GM19463 (cell line): ENCODE results near the gene NCS1.
"Not testable (repeated sequence)": the region's sequence is repeated elsewhere in the genome, so short reads cannot be mapped to it uniquely, and the experiment has no call there.

ENCODE experiments used
- ATAC-seq: cut with Tn5 transposase; IDR thresholded peaks from one replicate; pipeline ENCODE4 v1.9.1; 2021; ENCODE audit warnings: mild to moderate bottlenecking, moderate library complexity; ENCODE audit not compliant: unreplicated experiment

NCS1 gene

GRCh38 chr9:130235558-130236435 lies 63.6 kb downstream of the NCS1 start:
- ATAC-seq = no peak

DNA sequence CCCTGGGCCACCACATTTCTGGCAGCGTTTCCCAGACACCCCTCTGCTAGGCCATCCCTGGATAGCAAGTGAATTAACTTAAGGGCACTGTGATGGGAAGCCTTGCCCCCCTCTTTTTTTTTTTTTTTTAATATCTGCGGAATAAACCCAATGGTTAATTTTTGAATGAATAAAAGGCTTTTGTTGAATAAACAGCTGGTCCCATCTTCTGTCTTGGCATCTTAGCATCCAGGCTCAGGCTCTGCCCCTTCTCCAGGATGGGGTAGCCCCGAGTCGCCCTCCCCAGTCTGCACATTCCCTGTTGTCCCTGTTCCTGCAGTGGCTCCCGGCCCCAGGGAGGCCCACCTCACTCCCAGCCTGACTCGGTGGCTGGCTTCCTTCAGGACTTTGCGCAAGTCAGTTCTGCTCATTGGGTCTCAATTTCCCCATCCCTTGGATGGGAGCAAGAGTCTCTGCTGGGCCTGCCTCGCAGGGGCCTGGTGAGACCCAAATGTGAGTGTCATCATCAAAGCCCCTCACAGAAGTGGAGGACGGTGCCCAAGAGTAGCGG lies 64.3 kb downstream of the NCS1 start:
- no peak for ATAC-seq

GRCh38 chr9:130237076-130237475 lies 64.9 kb downstream of the NCS1 start:
- ATAC-seq = no peak

GRCh38 chr9:130237763-130238524 lies 65.7 kb downstream of the NCS1 start:
- no peak for ATAC-seq

DNA sequence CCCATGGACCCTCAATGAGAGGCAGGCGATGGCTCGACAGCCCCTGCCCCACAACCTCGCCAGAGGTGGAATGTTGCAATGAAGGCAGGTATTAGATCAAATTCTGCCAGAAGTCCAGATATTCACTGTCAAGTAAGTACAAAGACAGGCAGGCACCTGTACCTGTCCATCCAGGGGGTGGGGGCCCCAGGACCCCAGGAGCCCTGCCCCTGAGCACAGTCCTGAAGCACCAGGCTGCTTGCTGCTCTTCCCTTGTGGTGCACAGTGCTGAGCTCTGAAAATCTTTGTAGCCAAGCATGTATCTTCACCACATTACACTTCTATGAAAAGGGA lies 67.1 kb downstream of the NCS1 start:
- no peak for ATAC-seq

- peak; percentile 49 for ATAC-seq
Measured at GRCh38 chr9:130239741-130240241, 67.6 kb downstream of the NCS1 start.

GRCh38 chr9:130240410-130241197 lies 68.4 kb downstream of the NCS1 start:
- no peak for ATAC-seq

DNA sequence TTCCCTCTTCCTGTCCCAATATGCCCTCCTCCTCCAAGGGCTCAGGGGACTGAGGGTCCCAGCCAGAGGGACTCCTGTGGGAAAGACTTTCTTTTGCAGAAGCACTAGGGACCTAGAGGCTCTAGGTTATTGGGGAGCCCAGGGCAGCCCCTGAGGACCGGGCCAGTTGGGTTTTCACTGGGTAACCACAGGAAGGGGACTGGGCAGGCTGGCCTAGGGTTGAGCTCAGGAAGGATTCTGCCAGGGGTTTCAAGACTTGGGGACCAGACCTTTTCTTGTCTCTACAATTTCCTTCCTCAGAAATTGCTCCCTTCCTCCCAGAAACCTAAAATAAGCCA lies 69.0 kb downstream of the NCS1 start:
- ATAC-seq = no peak

DNA sequence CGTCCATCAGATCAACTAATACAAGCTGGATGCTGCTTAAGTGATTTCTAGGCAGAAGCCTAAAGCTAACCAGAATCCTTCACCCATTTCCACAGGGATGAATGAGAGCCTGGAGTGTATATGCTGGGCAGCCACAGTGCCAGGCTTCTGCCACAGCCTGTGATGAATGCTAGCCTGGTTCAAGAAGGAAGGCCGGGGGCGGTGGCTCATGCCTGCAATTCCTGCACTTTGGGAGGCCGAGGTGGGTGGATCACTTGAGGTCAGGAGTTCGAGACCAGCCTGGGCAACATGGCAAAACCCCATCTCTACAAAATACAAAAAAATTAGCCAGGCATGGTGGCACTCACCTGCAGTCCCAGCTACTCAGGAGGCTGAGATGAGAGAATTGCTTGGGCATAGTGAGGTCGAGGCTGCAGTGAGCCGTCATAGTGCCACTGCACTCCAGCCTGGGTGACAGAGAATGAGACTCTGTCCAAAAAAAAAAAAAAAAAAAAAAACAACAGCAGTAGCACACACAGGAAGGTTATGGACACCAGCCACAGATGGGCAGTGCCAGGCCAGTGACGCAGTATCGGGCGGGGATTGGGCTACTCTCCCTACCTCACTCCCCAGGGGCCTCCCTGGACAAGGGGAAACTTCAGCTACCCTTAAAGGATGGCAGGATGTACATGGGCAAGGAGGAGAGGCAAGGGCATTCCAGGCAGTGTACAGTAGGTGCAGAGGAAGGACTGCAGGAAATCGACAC lies 70.2 kb downstream of the NCS1 start:
- no peak for ATAC-seq

DNA sequence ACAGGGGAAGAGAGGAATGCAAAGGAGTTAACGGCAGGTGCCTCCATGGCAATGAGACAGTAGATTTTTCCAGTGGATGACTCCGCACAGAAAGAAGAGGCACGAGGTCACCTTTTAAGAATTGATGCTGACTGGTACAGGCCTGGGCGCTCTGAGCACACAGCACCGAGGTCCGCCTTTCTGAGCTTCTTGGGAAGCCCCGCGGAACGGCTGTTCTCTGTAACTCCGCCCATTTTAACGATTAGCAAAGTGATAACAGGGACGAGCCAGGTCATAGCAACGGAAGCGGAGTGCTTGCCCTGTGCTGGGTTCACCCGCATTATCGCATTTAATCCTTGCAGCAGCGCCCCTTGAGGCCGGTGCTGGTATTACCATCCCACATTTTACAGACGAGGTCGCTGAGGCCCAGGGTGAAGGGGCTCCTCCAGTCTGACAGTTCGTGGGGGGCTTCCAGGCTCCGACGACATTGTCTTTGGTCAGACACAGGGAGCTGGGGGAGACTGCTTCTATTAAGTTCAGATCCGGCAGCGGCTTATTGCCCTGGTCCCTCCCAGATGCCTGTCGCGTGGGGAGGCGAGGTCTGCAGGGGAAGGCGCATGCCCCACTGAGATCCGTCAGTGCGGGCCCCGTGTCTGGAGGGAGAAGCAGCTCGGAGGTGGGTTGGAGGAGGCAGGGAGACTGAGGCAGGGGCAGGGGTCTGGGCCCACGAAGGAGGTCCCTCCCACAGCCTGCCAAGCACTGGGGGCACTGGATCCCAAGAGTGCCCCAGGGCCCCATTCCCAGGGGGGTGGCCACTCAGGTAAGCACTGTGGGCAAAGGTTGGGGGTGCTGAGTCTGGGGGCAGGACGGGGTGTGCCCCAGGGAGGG lies 71.0 kb downstream of the NCS1 start:
- ATAC-seq = peak; percentile 57

DNA sequence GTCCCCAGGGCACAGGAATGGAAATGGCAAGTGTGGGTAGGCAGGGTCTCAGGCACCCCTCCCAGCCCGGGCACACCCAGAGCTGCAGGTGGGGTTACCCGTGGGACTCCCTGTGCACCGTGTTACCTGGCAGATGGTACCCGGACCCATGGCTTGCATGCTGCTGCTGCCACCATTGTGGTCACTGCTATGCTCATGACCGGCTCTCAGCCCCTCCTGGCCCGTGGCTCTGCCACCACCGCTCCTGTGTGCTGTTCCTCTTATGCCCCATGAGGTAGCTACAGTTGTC lies 71.6 kb downstream of the NCS1 start:
- no peak for ATAC-seq

DNA sequence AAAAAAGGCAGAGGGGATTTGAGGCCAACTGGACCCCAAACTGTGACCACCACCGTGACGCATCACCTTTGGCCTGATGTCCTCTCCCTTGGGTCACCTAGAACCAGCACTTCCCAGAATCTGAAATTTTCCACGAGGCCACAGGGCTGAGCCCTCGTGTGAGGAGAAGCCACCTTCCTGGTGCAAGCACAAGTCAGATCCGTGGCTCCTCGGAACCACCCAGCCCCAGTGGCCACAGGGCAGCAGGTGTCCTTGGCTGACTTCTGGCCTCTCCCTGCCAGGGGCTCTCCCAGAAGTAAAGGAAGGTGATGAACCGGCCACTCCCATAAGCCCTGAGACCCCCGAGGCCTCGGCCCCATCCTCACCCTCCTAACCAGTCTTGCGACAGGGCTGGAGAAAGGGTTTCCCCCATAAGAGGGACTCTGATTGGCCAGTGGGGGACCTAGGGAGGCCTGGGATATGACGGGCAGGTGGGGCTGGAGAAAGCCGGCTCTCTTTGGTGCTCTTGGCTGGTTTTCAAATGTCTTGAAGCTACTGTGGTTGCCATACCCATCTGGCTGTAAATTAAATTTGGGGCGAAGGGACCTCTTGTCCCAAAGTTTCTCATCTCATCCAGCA lies 72.5 kb downstream of the NCS1 start:
- ATAC-seq = no peak

- ATAC-seq = no peak
Measured at GRCh38 chr9:130245474-130245873, 73.3 kb downstream of the NCS1 start.

- no peak for ATAC-seq
Measured at GRCh38 chr9:130246126-130246525, 73.9 kb downstream of the NCS1 start.

DNA sequence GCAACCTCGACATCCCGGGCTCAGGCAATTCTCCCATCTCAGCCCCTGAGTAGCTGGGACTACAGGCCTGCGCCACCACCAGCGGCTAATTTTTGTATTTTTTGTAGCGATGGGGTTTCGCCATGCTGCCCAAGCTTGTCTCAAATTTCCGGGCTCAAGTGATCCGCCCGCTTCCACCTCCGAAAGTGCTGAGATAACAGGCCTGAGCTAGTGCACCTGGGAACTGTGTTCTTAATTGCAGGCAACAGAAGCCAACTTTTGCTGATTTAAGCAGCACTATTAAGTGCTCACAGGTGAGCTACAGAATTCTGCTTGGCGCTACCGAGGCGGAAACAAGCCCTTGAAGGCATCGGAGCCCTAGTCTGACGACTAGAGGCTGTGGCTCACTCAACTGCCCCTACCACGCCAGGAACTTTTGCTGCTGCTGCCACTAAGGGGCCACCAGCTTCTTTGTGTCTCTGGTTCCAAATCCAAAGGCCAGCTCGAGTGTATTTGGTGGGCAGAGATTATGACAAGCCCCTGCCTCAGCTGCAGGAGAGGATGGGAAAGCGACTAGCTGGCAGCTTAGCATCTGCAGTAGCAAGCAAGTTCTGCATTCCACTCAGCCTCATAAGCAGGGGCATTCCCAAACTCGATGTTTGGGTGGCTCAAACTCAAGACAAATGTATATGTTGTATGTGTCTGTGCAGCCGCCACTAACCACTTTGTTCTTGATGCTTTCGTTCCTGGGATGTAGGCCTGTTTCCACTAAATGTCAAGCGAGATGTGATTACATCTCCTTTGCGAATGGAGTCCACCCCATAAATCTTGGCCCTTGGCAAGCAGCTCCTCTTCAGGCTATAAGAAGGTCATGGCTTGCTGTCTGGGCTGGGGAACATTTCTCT lies 82.8 kb downstream of the NCS1 start:
- ATAC-seq = no peak

- no peak for ATAC-seq
Measured at GRCh38 chr9:130255631-130256134, 83.5 kb downstream of the NCS1 start.

DNA sequence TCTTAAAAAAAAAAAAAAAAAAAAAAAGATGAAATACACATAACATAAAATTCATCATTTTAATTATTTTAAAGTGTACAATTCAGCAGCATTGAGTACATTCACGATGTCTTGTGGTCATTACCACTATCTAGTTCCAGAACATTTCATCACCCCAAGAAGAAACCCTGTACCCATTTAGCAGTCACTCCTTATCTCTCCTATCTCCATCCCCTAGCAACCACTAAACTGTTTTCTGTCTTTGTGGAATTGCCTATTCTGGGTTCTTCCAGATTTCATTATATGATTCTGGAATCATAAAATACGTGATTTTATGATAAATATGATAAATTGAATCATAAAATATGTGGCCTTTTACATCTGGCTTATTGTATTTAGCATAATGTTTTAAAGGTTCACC lies 84.4 kb downstream of the NCS1 start:
- no peak for ATAC-seq

- not testable (repeated sequence) for ATAC-seq
Measured at GRCh38 chr9:130258137-130258536, 85.9 kb downstream of the NCS1 start.
